GM18520 (cell line): ENCODE data around the gene TBRG4.

Experiments
- ATAC-seq: cut with Tn5 transposase; IDR thresholded peaks from one replicate; pipeline ENCODE4 v1.9.1; 2021; ENCODE audit not compliant: unreplicated experiment

Gene TBRG4

DNA sequence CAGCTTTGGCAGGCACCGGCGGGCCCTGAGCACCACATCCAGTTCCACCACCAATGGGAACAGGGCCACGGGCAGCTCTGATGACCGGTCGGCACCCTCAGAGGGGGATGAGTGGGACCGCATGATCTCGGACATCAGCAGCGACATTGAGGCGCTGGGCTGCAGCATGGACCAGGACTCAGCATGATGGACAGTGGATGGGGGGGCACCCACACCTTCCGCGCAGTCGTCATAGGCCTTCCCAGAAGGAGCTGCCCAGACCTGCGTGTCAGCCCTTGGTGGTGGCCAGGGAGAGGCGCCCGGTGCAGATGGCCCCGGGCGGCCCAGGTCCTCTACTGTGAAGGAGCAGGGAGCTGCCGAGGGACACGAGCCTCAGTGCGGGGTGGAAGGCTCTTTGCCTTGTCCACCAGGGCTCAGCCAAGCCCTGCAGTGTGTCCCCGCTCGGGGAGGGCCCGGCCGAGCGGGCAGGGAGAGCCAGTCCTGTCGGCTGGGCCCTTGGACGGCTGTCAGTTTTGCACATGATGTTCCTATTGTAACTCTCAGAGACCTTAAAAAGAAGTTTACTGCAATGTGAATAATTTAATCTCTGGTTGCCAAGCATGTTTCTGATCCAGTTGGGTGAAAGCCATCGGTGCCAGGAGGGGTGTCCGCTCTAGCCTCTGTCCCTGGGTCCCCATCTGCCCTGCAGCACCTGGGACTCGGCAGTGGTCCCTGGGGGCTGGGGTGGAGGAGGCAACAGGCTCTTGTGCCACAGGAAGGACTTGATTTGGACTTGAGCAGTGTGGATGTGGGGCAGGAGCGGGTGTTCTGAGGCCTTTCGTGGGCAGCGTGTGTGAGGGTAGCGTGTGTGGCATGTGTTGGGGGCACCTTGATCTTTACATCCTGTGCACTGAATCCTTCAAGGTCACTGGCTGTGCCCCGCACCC lies 35.4 kb downstream of the TBRG4 start:
- ATAC-seq = no peak

DNA sequence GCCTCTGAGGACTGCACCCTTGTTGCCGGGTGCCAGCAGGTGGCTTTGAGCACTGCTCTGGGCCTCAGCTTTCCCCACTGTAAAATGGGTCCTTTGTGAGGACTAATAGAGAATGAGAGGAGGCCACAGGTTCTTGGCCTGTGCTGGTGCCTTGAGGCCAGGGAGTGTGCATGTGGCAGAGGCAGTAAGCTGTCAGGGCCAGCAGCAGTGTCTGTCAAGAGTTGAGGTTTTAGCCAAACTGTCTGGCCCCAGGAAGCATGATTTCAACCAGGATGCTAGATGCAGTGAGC lies 36.2 kb downstream of the TBRG4 start:
- ATAC-seq = no peak

DNA sequence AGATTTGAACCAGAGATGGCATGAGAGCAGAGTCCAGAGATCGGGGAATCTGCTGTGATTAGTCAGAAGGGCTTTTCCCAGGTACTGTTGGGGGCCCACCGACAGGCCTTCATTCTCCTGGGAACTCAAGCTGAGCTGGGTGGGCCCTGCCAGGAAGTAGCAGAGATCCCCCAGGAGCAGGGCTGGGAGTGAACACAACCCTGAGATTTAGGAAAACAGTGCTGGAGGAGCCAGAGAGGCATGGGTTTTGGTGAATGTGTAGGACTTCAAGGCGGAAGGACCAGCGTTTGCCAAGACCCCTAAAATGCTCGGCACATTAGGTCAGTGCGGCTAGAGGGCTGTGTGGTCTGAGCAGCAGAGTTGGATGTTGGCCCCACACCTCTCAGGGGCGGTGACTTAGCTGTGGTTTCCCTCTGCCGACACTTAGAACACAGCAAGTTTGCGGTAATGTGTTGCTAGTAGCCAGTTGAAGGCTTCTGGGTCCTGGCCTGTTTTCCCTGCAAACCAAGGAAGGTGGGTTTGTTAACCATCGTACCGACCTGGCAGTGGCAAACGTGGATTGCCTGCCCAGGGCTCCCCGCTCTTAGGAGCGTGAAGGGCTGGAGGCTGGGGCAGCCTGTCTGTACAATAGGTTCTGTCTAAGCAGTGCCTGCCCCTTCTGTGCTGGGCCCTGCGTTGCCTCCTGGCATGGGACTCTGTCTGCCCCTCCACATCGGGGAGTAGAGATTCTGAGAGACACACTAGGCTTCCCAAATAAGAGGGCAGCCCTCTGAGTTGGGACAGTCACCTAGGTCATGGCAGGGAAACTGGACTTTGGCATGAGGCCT lies 36.8 kb downstream of the TBRG4 start:
- no peak for ATAC-seq

DNA sequence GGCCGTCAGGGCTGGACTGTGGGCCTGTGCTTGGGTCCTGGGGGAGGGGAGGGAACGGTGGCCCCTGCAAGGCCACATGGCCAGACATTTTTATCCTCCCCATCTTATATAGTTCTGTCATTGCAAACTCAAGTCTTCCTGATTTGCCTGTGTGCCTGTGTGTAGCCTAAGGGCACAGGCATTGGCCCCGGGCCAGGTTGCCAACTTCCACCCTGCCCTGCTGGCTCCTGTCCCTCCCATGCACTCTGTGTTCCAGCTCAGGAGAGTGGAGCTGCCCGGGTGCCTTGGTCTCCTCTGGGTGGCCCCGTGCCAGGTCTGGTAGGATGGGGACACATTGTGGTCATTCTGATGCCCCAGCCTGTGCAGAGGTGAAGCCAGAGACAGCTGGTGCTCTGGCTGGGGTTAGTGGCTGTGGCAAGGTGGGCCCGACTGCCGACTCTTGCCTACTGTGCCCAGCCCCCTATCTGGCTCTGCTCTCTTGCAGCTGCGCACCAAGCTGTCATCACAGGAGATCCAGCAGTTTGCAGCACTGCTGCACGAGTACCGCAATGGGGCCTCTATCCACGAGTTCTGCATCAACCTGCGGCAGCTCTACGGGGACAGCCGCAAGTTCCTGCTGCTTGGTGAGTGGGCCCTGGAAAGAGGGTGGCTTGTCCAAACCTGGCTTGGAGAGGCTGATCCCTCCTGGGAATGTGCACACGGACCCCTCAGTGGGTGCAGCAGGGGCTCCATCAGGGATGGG lies 37.5 kb downstream of the TBRG4 start:
- ATAC-seq = no peak

GRCh38 chr7:45073031-45073785 lies 38.3 kb downstream of the TBRG4 start:
- ATAC-seq = no peak

GRCh38 chr7:45072131-45073030 lies 39.1 kb downstream of the TBRG4 start:
- no peak for ATAC-seq

GRCh38 chr7:45071528-45071927 lies 40.0 kb downstream of the TBRG4 start:
- no peak for ATAC-seq

DNA sequence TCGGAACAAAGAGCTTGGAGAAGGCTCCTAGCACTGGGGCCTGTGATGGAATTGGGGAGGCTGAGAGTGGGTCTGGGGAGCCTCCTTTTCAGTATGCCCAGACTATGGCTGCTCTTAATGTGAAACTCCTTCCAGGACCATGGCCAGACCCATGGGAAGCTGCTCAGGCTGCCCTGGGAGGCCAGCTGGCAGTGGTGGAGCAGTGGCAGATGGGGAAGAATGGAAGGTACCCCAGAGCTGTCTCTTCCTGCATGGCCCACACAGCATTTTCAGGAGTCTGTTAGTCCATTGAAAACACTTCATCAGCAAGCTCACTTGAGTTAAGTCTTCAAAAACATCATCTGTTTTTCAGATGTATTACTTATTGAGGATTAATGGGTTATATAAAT lies 41.2 kb downstream of the TBRG4 start:
- ATAC-seq = no peak

GRCh38 chr7:45069444-45070253 lies 41.8 kb downstream of the TBRG4 start:
- no peak for ATAC-seq

- no peak for ATAC-seq
Measured at GRCh38 chr7:45068236-45069023, 43.1 kb downstream of the TBRG4 start.

DNA sequence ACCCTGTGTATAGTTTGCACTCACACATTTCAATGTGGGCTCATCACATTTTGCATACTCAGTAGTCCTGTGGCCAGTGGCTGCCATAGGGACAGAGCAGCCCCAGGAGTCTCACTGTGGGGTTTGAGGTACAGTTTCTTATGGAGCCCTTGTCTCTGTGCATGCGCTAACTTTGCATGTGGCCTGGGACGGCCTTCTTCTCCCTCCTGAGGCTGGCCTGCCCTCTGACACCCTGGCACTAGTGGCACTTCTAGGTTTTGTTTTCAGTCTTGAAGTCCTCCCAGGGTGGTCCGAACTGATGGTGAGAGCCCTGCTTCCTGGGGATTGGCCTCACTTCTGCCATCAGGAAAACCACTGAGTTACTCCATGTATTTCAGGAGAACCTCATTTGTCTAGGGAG lies 43.9 kb downstream of the TBRG4 start:
- no peak for ATAC-seq

DNA sequence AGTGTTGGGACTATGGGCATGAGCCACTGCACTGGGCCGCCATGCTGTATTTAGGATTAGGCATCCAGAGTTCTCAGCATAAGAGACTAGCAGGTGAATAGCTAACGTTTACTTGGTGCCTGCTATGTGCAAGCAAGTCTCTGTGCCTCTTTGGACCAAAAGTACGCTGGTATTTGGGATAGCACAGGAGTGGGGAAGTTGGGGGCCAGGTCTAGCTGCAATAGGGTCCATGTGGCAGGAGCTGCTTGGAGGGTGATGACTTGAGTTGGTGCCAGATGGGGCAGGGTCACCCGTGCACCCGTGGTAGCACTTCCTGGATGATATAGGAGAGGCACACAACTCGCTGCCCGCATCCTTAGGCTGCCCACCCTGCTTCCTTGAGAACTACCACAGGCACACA lies 45.1 kb downstream of the TBRG4 start:
- ATAC-seq = no peak

DNA sequence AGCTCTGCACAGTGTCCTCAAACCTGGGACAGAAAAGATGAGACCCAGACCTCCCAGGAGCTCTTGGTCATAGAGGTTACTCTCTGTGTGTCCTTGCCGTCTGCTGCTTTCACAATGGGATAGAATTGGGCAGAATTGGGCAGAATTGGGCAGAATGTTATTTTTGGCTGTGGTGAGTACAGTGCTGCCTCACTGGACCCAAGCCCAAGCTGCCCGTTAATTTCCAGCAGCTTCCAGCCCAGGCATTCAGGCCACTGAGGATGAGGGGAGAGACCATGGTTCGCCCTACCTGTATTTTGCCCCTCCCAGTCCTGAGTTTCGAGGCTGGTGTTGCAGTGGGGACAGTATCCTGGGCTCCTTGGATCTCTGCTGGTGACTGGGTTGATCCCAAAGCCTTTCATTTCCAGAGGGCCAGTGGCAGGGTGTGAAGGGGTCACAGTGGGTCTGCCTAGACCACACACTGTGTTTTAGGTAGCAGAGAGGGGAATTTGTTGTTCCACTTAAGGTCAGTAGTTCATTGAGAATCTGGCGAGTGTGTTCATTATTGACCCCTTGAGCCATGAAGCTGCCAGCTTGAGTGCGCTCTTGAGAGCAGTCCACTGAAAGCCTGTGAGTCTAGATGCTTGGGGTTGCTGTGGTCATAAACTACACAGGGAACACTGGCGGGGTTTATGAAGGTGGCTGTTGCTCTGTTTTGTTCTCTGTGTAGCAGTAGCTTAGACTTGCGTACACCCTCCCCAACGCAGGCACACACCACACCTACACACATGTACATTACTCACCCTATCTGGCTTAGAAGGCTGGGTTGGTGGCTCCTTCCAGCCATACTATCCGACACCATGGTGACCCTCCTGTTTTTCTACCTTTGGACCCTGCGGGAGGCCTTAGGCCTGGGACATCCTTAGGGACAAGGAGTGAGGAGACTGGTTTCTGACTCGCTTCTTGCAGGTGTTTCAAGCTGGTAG lies 46.2 kb downstream of the TBRG4 start:
- no peak for ATAC-seq

DNA sequence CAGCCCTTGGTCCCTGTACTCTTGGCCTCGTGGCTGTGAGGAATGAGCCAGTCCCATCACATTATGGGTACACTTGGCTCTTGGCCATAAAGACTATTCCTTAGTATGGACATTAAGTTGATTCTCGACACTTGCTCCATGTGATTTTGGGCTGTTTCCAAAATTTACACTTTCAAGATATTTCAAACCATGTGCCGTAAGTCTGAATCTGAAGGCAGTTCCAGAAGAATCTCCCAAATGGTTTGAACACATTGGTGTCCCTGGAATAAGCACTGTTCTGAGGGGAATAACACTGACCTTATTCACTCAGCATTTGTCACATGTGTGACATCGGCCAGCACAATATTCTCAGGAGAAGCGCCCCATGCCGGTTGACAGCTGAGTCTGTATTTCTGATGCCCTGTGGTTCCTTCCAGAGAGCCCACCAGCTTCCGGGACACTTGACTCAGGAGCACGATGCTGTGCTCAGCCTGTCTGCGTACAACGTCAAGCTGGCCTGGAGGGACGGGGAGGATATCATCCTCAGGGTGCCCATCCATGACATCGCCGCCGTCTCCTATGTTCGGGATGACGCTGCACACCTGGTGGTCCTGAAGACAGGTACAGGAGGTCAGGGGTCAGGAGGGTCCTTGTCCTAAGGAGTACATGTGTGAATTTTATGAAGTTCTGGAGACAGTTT lies 47.3 kb downstream of the TBRG4 start:
- ATAC-seq = no peak

DNA sequence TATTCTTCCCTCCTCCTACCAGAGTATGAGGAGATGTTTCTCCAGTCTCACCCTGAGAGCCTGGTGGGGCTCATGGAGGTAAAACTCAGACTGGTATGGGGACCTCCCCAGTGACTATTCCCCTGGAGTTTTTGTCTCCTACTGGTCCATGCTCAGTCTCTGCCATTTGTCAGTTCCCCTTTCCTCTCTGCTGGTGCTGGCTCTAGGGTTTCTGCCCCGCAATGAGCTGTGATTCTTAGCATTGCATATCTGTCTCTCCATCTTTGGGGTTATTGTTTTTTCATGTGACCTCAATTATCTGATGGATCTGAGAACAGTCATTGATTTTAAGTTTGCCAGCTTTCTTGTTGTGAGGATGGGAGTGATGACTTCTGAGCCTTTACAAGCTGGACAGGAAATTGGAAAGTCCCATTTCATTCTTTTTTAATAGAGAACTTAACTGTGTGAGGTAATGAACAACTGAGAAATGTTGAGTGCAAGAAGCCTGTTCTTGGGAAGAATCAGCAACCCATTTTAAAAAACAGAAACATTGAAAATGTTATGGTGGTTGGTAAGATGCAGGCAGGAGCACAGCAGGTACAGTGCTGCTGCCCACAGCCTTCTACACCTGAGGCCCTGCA lies 49.6 kb downstream of the TBRG4 start:
- no peak for ATAC-seq

DNA sequence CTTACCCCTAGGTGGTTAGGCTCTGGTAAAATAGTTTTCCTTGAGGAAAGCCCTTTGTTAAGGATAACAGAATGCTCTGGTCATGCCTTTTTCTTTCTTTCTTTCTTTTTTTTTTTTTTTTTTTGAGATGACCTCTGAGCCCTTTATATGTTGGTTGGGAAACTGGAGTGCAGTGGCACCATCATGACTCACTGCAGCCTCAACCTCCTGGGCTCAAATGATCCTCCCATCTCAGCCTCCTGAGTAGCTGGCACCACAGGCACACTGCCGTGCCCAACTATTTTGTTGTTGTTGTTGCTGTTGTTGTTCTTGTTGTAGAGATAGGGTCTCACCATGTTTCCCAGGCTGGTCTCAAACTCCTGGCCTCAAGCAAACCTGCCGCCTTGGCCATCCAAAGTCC lies 50.1 kb downstream of the TBRG4 start:
- no peak for ATAC-seq
